Fibroblast of skin of right biceps (primary cell): ENCODE data around the gene CYTH4.

ENCODE experiments used
- DNase-seq: peaks from one replicate; pipeline ENCODE4 v3.0.0-alpha.2; 2013

The CYTH4 gene

DNA sequence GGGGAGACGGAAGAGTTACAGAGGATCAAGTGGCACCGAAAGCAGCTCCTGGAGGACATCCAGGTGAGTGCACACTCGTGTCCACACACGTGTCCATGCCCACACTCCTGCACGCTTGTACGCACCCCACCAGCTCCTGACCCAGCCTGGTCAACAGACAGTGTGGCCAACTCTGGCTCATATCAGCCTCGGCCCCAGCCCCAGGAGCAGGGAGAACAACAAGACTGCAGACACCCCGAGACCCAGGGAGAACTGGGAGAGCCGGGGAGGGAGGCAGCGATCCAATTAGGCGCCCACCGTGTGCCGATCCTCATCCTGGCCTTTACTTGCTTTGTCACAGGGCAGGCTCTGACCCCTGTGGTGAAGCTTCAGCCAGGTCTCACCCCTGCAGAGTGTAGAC, 10.3 kb downstream of the CYTH4 start:
- no peak for DNase-seq

DNA sequence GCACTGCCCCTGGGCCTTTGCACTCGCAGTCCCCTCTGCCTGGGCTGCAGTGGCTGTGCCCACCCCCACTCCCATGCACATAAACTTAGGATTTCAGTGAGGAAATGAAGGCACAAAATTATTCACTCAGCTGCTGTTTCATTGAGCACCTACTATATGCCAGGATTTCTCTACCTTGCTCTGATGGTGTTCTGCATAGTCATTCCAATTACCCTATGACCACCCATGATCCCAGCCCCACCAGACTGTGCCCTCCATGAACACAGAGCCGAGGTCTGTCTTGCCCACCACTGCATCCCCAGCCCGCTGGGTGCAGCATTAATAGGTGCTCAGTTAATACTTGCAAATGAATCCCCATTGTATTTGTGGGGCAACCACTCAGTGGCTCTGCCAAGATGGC, 10.9 kb downstream of the CYTH4 start:
- no peak for DNase-seq

DNA sequence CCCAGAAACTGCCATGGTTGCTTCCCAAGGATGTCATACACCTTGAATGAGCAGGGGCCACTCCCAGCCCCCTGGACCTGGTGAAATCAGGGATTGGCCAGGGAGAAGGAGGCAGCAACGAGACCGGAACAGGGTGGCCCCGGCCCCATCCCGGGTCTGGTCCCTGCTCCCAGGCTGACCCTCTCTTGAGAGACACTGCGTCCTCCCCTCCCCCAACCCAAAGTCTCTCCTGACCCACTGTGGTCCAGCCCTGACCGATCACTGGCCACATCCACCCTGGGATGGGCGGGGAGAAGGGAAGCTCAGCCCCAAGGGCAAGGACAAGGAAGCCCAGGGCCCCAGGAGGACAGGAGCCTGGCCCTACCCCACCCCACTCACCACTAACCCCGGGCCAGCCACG, 12.4 kb downstream of the CYTH4 start:
- DNase-seq = no peak

DNA sequence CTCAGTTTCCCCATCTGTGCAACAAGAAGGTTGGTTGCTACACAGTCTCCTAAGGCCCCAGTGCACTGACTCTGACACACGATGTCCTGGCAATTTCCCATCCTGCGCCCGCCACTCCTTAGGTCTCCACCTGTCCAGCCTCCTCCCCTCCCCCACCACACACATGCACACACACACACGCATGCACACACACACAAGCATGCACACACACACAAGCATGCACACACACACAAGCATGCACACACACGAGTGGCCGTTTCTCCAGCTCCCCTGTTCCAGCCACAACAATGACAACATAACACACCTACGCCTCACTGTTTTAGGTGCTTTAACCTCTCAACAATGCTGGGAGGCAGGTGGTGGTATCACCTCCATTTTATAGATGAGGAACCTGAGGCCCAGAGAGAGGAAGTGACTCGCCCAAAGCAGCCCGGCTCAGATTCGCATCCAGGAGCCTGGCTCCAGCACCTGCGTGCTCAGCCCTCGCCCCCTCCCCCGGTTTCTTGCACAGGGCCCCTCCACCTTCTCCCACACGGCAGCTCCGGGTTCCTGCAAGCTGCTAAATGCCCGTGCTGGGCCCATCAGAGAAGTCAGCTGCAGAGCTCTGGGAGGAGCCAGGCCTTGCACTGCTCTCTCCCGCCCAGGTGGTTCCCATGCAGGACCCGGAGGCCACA, 13.0 kb downstream of the CYTH4 start:
- DNase-seq = no peak

DNA sequence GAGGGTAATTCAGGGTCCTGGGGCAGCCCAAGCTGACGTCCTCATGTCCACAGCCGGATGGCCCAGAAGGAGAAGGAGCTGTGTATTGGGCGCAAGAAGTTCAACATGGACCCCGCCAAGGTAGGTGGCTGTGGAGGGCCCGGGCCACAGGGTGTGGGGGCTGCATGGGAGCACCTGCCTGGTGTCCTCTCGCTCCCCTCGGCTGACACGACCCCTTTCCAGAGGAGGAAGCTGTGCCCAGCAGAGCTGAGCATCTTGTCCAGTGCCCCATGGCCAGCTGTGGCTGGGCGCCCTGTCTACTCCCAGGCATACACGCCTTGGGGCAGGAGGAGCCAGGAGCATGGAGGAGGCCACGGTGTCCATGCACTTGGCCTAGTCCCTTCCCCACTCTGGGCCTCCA, 13.6 kb downstream of the CYTH4 start:
- no peak for DNase-seq

DNA sequence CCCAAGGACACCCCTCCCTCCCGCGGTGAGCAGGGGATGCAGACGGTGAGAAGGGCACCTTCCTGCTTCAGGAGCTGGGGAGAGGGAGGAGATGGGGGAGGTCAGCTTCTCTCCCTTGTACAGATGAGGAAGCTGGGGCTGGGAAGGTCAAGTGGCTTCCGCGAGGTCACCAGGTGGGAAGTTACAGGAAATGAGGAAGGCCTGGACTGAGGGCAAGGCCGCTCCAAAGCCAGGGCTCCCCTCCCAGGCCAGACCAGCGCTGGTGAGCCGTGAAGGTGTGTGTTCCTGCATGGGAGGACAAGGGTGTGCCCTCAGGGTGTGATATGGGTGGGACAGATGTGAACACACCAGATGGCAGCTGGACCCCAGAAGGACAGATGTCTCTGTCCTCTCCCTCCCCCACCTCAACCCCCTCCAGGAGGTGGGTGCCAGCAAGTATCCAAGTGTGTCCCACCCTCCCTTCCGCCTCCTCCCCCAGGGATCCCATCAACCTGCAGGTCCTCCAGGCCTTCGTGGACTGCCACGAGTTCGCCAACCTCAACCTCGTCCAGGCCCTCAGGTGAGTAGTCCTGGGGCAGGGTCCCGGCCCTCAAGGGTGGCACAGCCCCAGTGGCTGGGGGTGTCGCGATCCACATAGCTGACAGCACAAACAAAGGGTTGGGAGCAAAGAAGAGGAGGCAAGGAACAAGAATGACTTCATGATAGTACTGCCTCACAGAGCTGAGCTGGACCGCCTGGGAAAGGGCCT, 16.6 kb downstream of the CYTH4 start:
- DNase-seq = no peak

DNA sequence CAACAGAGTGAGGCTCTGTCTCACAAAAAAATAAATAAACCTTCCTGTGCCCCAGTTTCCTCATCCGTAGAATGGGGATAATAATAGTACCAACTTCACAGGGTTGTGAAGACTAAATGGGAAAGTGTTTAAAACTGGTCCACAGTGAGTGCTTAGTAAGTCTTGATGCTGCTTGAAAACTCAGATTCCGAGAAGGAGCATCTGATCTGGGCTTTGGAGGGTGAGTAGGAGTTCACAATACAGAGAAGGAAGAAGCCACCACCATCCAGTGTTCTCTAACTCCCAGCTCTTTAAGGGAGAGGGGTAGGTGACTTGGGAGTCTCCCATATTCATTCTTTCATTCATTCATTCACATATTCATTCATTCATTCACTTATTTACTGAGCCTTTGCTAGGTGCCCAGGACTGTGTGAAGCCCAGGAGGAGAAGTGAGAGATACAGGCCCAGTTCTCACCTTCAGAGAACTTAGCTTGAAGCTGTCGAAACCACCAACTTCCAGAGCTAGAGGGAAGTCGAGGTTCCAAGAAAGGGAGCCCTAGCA, 17.7 kb downstream of the CYTH4 start:
- DNase-seq = no peak

DNA sequence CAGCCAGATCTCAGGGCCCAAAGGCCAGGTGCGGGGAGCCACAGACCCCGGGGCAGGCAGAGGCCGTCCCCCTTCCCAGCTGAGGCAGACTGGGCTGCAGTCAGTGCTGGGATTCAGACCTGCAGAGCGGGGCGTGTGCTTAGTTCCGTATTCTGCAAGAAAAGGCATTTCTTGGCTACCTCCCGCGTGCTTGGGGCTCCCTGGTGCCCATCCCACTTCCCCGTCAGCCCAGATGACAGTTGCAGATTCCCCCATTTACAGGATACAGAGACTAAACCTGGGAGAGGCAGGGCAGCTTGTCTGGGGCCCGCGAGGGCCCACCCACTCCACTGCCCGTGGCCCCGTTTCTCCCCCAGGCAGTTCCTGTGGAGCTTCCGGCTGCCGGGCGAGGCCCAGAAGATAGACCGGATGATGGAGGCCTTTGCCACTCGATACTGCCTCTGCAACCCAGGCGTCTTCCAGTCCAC, 18.3 kb downstream of the CYTH4 start:
- no peak for DNase-seq

DNA sequence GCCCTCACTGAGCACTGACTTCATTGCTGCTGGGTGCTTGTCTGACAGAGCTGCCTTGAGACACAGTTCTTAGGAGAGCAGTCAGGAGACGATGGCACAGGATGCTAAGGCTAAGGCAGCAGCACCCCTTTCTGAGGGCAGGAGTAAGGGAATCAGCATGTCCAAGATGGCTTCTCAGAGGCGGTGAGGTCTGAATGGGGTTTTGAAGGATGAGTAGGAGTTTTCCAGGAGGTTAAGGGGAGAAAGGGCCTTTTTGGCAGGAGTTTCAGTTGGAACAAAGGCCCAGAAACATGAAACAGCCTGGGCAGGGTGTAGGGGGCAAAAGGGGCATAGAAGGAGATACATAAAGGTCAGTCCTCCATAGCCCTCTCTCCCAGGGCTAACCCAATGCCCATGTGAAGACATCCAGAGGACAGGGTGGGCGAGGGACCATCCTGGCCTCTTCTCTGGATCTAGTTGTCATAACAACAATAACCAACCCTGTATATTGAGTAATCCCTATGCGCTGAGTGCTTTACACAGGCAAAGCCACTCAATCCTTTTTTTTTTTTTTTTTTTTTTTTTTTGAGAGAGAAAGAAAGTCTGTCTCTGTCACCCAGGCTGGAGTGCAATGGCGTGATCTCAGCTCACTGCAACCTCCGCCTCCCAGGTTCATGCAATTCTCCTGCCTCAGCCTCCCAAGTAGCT, 19.0 kb downstream of the CYTH4 start:
- DNase-seq = no peak

DNA sequence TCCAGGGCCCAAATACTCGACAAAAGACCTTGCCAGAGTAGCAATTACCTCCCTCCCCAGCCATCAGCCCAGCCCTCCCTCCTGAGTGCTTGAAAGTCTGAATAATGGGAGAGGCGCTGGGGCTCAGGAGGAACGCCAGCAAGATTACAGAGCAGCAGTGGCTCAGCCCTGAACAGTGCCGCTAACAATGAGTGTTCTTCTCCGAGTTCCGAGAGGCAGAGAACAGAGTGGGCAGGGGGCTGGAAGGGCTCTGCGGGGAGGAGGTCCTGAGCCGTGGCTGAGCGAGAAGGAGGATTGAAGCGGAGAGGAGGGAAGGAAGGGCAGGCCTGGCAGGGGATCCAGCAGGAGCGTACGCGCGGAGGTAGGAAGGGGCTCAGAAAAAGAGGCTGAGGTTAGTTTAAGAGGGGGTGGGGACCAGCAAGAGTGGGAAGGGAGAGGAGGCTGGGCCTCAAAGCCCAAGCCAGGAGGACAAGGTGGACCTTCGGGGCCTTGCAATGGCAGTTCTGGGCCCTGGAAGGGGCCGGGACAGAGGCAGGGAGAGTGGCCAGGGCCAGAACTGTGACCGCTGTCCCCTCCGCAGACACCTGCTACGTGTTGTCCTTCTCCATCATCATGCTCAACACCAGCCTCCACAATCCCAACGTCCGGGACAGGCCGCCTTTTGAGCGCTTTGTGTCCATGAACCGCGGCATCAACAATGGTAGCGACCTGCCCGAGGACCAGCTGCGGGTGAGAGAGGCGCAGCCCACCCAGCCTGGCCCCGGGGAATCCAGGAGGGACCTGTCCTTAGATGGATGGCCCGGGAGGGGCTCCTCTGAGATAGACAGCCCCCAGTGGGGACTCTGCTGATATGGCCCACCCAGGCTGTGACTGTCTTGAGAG, 20.6 kb downstream of the CYTH4 start:
- DNase-seq = peak; percentile 25

DNA sequence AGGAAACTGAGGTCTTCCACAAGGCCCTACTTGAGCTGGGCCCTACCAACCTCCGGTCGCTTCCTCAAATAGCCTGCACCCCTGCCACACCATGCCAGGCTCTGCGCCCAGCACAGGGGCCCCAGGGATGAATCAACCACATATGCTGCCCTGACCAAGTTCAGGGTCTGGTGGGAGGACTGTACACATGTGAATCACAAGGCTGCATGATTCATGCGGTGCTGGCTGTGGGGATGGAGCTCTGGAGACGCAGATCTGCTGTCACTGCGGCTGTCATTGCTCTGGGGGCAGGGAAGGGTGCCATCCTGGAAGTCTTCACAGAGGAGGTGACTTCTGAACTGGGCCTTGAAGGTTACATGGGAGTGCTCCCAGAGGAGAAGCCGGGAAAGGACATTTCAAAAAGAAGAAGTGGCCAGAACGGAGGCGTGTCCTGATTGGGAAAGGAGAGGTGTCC, 21.5 kb downstream of the CYTH4 start:
- peak; percentile 91 for DNase-seq

DNA sequence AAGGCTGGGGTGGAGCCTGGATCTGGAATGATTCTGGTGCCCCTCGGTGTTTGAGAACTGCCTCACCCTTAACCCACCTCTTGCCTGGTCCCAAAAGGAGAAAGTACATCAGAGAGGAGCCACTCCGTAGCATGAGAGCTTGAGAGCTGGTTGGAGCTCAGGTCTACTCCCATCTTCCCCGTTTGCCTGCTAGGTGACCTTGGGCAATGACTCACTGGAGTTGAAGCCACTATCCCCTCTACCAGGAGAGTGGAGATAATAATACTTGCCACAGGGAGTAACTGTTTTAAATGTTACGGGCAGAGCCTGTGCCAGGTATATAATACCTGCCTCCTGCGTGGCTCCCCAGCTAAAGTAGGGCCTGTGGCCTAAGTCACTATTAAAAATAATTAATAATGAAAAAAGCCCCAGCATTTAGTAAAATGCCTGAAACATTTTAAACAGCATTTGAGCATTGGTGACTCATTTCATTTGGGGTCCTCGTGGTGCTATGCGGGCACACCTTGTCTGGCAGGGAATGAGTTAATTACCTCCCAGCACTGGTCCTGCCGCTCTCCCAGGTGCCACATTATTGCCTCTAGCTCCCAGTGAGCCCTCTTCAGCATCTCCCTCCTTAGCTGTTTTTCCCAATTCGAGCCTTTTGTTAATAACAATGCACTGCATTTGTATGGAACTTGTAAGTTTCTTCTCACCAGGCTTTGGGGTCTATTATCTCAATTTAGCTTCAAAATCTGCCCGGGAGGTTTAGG, 22.5 kb downstream of the CYTH4 start:
- peak; percentile 54 for DNase-seq

DNA sequence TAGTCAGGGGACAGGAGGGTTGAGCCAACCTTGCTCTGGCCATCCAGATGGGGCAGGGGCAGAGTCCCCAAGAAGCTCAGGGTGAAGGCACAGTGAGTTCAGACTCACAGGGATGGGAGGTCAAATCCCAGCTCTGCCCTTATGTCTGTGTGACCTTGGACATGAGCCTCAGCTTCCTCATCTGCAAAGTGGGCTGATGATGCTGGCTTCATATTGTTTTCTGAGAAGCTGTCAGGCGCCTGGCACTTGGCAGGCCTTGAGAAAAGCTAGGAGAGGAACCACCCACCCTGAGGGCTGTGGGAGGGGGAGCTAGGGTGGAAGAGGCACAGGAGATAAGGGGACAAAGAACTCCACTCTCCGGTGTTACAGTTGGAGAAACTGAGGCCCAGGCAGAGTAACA, 23.6 kb downstream of the CYTH4 start:
- no peak for DNase-seq

DNA sequence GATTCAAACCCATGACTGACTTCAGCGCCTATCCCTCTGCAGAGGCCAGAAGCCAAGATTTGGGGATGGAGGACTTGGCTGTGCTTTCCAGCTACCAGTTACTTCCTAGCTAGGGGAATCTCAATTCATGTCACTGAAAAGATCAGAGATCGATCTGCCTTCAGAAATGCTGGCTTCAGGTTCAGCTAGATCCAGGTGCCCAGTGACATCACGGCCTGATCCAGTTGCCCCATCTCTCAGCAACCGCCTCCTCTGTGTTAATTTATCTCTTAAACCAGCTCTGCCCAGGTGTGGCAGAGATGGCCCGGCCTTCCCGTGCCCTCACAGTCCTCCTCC, 24.2 kb downstream of the CYTH4 start:
- no peak for DNase-seq

DNA sequence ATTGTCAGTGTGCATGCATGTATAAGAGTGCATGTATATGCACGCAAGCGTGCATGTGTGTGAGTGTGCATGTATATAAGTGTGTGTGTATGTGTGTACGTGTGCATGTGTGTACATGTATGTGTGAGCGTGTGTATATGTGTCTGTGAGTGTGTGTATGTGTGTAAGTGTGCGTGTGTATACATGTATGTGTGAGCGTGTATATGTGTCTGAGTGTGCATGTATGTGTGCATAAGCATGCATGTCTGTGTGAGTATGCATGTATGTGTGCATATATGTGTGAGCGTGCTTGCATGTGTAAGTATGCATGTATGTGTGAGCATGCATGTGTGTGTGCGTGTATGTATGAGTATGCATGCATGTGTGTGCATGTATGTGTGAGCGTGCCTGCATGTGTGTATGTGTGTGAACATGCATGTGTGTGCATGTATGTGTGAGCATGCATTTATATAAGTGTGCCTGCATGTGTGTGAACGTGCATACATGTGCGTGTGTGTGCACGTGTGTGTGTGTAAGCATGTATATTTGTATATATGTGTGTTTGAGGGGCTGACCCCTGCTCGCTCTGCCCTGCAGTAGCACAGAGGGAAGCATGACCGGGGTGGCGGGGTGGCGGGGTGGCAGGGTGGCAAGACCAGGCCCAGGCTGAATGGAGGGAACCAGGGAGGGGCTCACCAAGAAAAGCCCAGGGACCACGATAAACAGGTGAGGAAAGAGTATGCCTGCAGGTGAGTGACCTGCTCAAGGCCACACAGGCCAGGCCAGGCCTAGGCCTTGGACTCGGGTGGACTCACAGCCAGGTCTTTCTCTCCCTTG, 26.3 kb downstream of the CYTH4 start:
- no peak for DNase-seq

DNA sequence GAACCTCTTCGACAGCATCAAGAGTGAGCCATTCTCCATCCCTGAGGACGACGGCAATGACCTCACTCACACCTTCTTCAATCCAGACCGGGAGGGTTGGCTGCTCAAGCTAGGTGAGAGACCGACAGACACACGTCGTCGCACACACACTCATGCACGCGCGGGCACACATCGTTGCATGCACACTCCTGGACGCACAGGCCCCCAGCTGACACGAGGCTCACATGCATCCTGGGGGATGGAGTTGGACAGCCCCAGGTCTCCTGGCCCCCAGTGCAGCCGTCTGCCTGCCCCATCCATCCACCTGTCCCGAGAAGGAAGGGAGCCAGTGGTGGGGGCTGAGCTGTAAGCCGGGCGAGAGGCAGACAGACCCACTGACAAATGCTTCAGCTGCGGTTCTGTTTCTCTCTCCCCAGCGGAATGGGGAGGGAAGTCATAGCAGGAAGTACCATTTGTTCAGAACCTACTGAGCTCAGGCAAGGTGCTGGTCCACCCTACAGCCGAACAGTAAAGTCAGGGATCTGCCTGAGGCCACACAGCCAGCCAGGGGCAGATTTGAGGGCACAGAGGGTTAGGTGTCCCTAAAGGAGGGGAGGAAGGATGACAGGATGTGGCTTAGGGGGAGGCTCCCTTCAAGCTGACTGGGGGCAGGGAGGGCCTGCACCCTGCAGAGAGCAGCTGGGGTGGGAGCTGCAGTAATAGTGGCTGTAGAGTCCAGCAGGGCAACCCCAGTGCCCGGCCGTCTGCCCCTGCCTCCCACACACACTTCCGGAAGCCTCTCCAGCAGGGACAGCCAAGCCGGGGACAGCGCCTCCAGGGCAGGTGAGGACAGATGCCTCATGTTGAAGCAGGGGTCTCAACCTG, 27.1 kb downstream of the CYTH4 start:
- DNase-seq = no peak

DNA sequence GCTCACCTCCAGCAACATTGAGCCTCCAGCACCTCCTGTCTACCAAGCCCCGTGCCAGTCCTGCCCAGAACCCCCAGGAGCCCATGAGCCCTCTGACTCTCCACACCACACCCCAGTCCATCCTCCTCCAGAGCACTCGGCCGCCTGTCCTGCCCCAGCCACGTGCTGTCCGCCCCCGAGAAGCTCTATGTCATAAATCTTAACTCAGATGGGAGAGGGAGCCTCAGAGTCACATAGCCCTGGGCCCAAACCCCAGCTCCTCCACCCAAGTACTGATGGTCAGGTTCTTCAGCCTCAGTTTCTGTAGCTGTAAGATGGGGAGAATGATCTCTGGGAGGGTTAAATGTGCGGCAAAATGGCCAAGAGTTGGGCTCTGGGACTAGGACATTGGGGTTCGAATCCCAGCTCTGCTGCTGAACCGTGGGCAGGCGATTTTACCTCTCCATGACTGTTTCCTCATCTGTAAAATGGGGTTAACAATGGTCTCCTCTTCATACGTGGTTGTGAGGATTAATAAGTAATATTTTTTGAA, 27.8 kb downstream of the CYTH4 start:
- DNase-seq = no peak

DNA sequence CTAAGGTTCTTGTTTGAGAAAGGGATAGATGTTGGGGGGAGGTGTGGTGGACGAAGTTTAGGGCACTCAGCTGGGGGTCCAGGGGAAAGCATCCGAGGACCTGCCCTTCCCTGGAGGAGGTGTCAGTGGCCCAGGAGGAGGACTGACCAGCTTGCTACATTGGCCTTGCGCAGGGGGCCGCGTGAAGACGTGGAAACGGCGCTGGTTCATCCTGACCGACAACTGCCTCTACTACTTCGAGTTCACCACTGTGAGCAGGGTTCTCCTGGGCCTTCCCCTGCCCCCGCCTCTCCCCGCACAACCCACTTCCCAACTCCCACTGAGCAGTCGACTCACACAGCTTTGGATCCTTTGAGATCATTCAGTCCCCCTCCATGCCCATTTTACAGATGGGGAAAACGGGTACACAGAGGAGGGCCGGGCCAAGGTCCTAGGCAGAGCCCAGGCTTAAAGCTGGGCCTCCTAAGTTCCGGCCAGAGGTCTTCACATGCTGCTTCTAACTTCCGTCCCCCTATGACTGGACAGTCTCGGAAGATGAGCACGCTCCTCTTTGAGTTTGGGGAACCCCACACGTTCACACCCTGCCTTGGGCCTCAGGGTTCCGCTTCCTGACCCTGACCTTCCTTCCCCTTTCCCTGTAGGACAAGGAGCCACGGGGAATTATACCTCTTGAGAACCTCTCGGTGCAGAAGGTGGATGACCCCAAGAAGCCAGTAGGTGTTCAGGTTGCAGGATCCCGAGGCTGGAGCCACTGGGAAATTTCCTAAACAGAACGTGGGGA, 28.7 kb downstream of the CYTH4 start:
- DNase-seq = no peak

DNA sequence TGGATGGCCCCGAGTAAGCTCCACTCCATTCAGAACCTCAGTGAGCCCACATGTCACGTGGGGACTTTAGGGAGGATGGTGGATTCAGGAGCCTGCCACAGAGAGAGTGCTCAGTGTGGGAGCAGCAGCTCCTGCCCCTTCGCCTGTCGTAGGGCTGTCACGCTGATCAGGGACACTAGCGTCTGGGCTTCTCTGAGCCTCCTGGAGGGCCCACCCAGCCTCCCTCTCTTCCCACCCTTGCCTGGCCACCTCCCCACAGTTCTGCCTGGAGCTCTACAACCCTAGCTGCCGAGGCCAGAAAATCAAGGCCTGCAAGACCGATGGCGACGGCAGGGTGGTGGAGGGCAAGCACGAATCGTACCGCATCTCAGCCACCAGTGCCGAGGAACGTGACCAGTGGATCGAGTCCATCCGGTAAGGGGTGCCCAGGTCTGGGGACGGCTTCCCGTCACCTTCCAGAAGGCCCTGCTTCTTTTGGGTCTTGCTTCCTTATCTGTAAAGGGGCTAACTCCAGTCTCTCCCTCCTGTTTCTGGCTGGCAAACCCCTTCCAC, 29.5 kb downstream of the CYTH4 start:
- DNase-seq = no peak
